RWPE1 (cell line): ENCODE results near the gene NCOA6.

Experiments used
- CTCF ChIA-PET: fragments of 350-600 bp; sonication (Branson Sonifier 250); formaldehyde crosslinking; extraction: SDS; loops from one replicate; lab custom pipeline; 2021; lab: Yijun Ruan, JAX
- POLR2A ChIA-PET: fragments of 400-600 bp; formaldehyde crosslinking; extraction: SDS; loops from one replicate; lab custom pipeline; 2020; ENCODE audit warnings: antibody characterized with exemption; ENCODE audit not compliant: low non-redundant PET; lab: Yijun Ruan, JAX
- DNase-seq: peaks from one replicate; pipeline ENCODE4 v3.0.0; 2012; ENCODE audit warnings: low spot score
- H3K27ac ChIP-seq: fragments of 450-650 bp; 2 replicates; pipeline ENCODE4 v1.5.1; 2017
- CTCF ChIP-seq: fragments of 450-650 bp; conservative IDR thresholded peaks from 2 replicates; pipeline ENCODE4 v1.5.1; 2017; ENCODE audit warnings: low read depth, mild to moderate bottlenecking

The NCOA6 gene

GRCh38 chr20:34748709-34749108 lies 76.7 kb downstream of the NCOA6 start:
- DNase-seq: no peak
- POLR2A ChIA-PET: no interaction called here
- H3K27ac ChIP-seq: no peak overlapping the region
- CTCF ChIA-PET: interaction anchor here (1.3 kb wide), 2 partner anchors 9 to 20 kb away, joined by 5 read pairs; no protein-coding TSS in a partner anchor
- no peak for TF ChIP-seq CTCF

- CTCF ChIA-PET: interaction anchor here (1.3 kb wide), 3 partner anchors 10 to 21 kb away, joined by 3 to 5 read pairs (median 5); no protein-coding TSS in a partner anchor
- DNase-seq: no peak
- POLR2A ChIA-PET: no interaction called here
- no peak overlapping the region for H3K27ac ChIP-seq
- TF ChIP-seq CTCF: no peak
These were observed 78.0 kb downstream of the NCOA6 start for GRCh38 chr20:34747479-34747878.

GRCh38 chr20:34746674-34747073 lies 78.8 kb downstream of the NCOA6 start:
- no peak for TF ChIP-seq CTCF
- H3K27ac ChIP-seq: no peak overlapping the region
- POLR2A ChIA-PET: no interaction called here
- no peak for DNase-seq
- CTCF ChIA-PET: interaction anchor here (0.5 to 1.3 kb wide), 4 partner anchors 10 to 333 kb away, joined by 3 to 9 read pairs (median 4); no protein-coding TSS in a partner anchor

- CTCF ChIA-PET: interaction anchor here (0.6 to 1.2 kb wide), 4 partner anchors 9 to 179 kb away, joined by 3 to 8 read pairs (median 4); no protein-coding TSS in a partner anchor
- POLR2A ChIA-PET: no interaction called here
- H3K27ac ChIP-seq: no peak overlapping the region
- TF ChIP-seq CTCF: no peak
- no peak for DNase-seq
These were observed 80.6 kb downstream of the NCOA6 start for GRCh38 chr20:34744847-34745246.

GRCh38 chr20:34744340-34744739 lies 81.1 kb downstream of the NCOA6 start:
- POLR2A ChIA-PET: no interaction called here
- H3K27ac ChIP-seq: no peak overlapping the region
- no peak for DNase-seq
- TF ChIP-seq CTCF: no peak
- CTCF ChIA-PET: interaction anchor here (0.6 to 1.2 kb wide), 4 partner anchors 10 to 178 kb away, joined by 3 to 8 read pairs (median 4); no protein-coding TSS in a partner anchor

GRCh38 chr20:34743039-34743438 lies 82.4 kb downstream of the NCOA6 start:
- ChIA-PET CTCF (interaction anchor here (0.7 kb wide), 1 partner anchor 23 kb away, joined by 3 read pairs; no protein-coding TSS in a partner anchor), POLR2A (interaction anchor here (0.5 kb wide), 1 partner anchor 26 kb away, joined by 3 read pairs; no protein-coding TSS in a partner anchor)
- TF ChIP-seq CTCF: no peak
- H3K27ac ChIP-seq: no peak overlapping the region
- DNase-seq: no peak
